Femur (tissue), 1 donor: ENCODE results near the gene CAST.
"Not testable (repeated sequence)": the region's sequence is repeated elsewhere in the genome, so short reads cannot be mapped to it uniquely, and the experiment has no call there.

Source experiments
- DNase-seq: peaks from one replicate; pipeline ENCODE4 v3.0.0-alpha.2; 2017

The CAST gene

DNA sequence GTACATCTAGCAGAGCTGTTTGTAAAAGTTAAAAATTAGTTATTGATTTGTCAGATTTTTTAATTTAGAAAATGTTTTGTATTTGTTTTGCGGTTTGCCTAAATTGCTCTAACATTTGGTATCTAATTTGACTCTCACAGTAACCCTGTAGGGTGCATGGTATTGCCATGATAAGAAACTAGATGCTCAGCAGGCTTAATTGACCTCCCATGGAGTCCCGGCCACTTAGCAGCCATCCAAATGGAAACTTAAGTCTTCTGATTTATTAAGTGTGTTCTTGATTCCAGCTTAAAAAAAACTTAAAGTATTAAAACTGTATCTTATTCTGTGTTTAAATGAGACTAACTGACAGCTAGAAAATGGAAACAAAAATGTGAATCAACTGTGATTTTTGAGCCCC, 54.5 kb downstream of the CAST start:
- no peak for DNase-seq

GRCh38 chr5:96717874-96718273, 55.7 kb downstream of the CAST start:
- DNase-seq: no peak

DNA sequence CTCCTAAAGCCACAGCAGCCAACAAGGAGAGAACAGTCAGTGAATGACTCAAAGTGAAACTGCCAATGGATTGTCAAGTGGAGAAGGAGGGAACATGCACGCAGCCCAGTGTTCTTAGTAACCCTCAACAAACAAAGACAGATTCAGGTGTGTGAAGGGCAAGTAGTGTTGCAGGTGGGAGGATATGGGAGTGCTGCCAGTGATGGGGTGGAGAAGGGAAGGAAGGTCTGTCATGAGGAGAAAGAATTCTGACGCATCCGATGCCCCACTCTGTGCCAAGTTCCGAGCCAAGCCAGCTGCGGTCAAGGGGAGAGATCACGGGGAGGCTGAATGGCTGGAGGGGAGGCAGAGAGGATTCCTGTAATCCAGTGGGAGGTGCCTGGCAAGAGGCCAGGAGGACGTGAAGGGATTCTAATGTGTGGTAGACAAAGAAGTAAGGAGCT, 56.5 kb downstream of the CAST start:
- no peak for DNase-seq

DNA sequence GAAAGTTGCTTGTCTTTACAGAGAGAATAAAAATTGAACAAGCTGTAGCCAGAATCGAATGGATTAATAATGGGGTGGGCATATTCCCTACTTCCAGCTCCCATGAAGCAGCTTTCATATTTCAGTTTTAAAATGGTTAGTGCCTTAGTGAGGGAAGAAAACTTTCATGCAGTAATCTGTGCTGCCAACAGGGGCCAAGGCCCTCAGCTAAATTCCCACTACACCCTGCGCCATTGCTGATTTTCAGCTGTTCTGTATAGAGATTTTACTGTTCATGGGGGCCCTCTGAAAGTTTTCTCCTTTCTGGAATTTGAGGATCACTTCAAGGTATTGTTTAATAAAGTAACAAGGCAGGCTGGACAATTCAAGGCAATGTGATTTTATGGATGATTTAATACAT, 58.2 kb downstream of the CAST start:
- no peak for DNase-seq

- DNase-seq: no peak
Observed at GRCh38 chr5:96721351-96721977, 59.3 kb downstream of the CAST start.

- no peak for DNase-seq
Observed at GRCh38 chr5:96725257-96725656, 63.1 kb downstream of the CAST start.

- no peak for DNase-seq
Observed at GRCh38 chr5:96726802-96727201, 64.6 kb downstream of the CAST start.

DNA sequence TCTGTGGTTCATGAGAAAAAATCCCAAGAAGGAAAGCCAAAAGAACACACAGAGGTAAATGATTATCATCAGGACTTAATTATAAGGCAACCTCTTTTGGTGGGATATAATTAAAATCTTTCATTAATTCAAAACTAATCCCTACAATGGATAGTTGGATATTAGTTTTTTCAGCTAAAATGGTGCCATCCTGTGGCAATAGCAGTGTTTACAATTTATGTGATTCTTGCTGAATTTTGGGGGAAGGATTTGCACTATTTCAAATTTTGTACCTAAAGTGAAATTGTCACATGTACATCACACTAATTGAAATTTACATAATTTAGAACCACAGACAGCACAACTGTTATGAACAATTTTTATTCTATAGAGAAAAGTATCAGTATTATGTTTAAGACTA, 67.0 kb downstream of the CAST start:
- DNase-seq: no peak

DNA sequence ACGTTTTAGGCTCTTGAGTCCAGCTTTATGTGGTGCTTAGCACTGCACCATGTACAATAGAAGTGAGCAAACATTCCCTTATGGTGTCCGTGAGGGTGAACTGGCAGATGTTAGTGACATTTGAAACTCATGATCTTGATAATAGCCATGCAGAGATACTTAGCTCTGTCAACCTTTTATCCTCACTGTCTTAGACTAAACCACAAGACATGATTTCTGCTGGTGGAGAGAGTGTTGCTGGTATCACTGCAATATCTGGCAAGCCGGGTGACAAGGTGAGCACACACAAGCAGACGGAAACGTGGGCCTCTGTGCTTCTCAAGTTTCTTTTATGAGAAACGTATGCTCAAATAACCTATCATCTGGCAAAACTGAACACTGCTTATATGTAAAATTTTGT, 68.4 kb downstream of the CAST start:
- no peak for DNase-seq

DNA sequence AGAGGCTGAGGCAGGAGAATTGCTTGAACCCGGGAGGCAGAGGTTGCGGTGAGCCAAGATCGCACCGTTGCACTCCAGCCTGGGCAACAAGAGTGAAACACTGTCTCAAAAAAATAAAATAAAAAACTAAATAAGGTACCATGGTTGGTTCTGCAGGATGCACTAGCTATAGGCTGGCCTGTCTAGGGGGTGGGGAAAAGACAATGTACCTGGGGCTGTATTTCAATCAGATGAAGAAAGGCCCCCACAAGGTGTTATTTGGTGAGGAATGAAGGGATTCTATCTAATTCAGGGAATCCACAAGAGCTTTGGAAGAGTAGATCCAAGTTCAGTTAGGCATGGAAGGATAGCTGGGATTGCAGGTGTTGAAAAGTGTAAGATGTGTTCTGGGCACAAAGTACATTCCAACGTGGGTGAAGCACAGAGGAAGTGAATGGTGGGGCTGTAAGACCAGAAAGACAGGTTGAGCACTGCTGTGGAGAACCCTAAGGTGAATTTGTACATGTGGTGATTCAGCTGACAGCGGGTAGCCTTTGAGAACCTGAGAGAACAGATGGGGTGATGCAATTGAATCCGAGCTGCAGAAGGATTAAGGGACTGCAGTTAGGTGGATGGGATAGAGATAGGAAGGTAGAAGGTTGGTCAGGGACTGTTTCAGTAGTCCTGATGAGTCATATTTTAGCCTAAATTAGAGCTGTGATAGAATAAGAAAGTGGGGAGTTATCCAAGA, 71.8 kb downstream of the CAST start:
- DNase-seq: no peak

GRCh38 chr5:96734871-96735325, 72.7 kb downstream of the CAST start:
- no peak for DNase-seq

- no peak for DNase-seq
Observed at GRCh38 chr5:96736937-96737336, 74.8 kb downstream of the CAST start.

DNA sequence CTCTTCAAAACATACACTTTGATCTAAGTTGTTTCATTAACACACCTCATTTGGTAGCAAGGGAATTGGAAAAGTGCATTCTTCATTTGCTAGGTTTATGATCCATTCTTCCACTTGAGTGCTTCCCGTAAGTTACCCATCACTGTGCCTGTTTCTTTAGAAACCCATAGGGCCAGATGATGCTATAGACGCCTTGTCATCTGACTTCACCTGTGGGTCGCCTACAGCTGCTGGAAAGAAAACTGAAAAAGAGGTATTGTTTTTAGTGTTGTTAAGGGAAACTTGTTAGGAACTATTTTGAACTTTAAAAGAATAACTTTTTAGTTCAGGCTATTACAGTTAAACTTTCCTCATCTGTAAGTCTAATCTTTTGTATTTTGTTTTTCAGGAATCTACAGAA, 78.9 kb downstream of the CAST start:
- DNase-seq: no peak

DNA sequence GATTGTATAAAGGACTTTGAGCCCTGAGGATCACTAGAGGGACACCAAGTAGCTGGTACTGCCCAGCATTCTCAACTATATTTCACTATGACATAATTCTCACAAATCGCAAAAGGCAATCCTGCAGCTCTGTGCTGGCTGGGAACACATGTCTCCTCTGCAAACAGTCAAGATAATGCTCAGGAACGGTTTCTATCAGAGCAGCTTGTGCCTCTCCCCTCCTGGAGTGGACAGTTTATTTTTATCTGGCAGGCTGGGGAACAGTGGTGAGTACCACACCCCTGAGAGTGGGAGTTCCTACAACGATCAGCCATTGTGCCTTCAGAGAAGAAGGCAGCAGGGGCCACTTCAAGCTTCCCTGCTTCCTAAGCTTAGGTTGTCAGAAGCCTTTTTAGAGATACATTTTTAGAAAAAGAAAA, 79.7 kb downstream of the CAST start:
- no peak for DNase-seq

DNA sequence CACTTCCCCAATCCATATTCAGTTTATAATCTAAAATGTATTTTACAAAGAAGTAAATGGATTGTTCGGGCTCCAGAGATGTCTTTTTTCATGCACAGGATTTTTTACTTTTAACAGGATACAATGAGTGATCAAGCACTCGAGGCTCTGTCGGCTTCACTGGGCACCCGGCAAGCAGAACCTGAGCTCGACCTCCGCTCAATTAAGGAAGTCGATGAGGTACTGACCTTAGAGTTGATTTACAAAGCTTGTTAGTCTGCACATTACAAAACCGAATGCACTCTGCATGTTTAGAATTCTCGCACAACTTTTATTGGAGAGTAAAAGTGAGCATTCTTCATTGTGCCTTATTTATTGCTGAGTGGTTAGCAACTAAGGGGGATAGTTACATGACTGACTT, 80.4 kb downstream of the CAST start:
- DNase-seq: no peak

DNA sequence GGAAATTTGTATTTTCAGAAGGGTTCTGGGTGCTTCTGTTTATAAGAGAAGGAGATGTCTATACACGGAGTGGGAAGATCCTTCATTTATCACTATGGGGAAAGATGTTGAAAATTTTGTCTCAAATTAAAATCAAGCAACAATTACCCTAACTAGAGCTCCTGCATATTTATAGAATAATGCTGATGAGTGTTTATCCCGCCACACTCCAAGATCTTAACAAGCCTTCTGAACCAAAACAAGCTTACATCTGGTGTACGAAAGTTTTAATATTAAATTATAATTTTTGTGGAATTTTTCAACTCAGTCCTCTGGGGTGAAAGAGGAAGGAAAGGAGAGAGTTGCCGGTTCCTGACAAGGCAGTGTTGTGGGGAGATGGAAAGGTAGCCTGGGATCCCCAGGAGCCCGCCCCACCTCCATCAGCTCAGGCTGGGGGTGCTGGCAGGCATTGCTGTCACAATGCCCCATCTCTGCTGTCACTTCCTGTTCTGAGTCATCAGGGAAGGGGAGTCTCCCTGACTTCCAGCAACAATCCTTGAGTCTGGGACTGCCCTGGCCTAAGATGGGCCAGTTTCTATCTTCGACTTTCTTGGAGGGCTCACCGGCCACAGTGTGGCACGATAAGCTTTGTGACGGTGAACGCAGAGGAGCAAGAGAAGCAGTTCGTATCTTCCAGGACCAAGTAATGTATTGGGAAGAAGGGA, 81.0 kb downstream of the CAST start:
- no peak for DNase-seq

DNA sequence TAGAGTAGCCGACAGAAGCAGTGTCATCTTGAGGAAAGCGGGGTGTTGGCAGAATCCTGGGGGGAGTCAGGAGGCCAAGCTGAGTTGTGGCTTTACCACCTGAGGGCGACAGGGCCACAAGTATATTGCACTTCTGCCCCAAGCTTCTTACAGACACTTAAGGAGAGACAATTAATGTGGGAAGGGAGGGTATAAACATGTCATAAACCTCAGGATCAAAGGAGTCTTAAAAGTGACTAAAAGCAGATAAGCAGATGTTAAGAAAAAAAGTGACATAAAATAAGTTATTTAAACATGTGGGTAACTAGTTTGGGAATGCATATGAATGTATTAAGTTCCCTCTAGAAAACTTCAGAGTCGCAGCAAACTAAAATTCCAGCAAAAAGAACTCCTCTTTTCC, 81.6 kb downstream of the CAST start:
- no peak for DNase-seq

DNA sequence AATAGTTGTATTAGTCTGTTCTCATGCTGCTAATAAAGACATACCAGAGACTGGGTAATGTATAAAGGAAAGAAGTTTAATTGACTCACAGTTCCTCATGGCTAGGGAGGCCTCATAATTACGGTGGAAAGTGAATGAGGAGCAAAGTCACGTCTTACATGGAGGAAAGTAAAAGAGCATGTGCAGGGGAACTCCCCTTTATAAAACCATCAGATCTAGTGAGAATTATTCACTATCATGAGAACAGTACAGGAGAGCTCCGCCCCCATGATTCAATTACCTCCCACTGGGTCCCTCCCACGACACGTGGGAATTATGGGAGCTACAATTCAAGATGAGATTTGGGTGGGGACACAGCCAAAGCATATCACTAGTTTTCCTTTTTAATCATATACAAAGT, 82.0 kb downstream of the CAST start:
- not testable (repeated sequence) for DNase-seq

GRCh38 chr5:96745025-96745424, 82.8 kb downstream of the CAST start:
- DNase-seq: no peak

DNA sequence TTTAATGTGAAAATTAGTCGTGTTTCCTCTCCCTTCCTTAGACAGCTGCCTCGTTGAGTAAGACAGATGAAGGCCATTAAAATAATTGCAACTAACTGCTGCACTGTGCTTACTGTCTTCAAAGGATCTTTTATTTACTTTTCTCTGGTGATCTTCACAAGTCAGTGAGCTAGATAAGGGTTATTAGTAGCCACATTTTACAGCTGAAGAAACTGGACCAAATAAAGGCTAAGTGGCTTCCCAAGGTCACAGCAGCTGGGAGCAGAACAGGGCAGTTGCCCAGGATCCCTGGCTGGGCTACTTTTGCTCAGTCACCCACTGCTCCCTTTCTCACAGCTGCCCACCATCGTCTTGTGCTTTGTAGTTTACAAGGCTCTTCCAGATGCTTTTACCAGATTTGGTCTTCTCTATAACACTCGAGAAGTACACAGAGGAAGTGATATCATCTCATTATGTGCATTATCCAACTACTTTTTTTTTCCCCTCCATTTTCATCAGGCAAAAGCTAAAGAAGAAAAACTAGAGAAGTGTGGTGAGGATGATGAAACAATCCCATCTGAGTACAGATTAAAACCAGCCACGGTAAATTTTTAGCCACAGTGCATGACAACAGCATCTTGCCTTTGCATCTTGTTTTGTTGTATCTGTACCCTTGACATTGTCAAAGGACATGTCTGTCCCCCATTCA, 83.8 kb downstream of the CAST start:
- no peak for DNase-seq

DNA sequence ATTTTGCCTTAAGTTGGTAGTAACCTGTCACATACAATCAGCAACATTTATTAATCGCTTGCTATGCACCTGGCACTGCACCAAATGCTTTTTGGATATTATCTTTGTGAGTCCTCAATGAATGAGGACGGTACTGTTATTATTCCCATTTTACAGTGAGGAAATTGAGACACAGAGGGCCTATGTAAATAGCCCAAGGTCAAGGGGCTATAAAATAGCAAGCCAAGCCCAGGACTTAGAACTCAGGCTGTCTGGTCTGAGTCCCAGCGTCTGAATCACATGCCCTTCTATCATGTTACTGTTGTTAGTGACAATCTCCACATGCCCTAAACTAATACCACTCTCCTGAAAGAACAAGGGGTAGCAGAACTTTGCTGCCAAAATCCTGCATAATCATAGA, 85.5 kb downstream of the CAST start:
- DNase-seq: no peak

- DNase-seq: no peak
Observed at GRCh38 chr5:96750110-96750822, 88.1 kb downstream of the CAST start.
